ENCODE measurements around the gene RASGEF1B.
"Not testable (repeated sequence)": the region's sequence is repeated elsewhere in the genome, so short reads cannot be mapped to it uniquely, and the experiment has no call there.

DNA sequence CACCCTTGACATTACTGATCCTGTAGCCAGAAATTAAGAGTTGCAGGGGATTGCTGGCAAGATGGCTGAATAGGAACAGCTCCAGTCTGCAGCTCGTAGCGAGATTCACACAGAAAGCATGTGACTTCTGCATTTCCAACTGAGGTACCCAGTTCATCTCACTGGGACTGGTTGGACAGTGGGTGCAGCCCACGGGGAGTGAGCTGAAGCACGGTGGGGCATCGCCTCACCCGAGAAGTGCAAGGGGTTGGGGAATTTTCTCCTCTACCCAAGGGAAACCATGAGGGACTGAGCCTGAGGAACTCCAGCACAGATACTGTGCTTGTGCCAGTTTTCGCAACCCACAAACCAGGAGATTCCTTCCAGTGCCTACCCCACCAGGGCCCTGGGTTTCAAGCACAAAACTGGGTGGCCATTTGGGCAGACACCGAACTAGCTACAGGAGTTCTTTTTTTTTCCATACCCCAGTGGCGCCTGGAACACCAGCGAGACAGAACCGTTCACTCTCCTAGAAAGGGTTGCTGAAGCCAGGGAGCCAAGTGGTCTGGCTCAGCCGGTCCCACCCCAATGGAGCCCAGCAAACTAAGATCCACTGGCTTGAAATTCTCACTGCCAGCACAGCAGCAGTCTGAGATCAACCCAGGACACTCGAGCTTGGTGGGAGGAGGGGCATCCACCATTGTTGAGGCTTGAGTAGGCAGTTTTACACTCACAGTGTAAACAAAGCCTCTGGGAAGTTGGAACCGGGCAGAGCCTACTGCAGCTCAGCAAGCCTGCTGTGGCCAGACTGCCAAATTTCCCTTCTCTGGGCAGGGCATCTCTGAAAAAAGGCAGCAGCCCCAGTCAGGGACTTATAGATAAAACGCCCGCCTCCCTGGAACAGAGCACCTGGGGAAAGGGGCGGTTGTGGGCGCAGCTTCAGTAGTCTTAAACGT lies 1.9 kb upstream of the RASGEF1B start:
- TF ChIP-seq EZH2 (IDR thresholded peaks at IDR 0.05; ENCODE audit: insufficient read depth, low read length): not testable (repeated sequence)
- TF ChIP-seq, protein P1, sequence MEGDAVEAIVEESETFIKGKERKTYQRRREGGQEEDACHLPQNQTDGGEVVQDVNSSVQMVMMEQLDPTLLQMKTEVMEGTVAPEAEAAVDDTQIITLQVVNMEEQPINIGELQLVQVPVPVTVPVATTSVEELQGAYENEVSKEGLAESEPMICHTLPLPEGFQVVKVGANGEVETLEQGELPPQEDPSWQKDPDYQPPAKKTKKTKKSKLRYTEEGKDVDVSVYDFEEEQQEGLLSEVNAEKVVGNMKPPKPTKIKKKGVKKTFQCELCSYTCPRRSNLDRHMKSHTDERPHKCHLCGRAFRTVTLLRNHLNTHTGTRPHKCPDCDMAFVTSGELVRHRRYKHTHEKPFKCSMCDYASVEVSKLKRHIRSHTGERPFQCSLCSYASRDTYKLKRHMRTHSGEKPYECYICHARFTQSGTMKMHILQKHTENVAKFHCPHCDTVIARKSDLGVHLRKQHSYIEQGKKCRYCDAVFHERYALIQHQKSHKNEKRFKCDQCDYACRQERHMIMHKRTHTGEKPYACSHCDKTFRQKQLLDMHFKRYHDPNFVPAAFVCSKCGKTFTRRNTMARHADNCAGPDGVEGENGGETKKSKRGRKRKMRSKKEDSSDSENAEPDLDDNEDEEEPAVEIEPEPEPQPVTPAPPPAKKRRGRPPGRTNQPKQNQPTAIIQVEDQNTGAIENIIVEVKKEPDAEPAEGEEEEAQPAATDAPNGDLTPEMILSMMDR (IDR thresholded peaks at IDR 0.05; ENCODE audit: insufficient read depth, low read depth, low read length): not testable (repeated sequence)
